GM12873 (cell line): ENCODE data around the gene COL11A2.

Experiments
- CTCF ChIP-seq: IDR thresholded peaks from 2 replicates; pipeline ENCODE4 v1.5.1; 2012; ENCODE audit warnings: low read depth, mild to moderate bottlenecking, moderate library complexity, low read length, control low read depth; ENCODE audit not compliant: insufficient read depth; ENCODE audit errors: missing control alignments

The COL11A2 gene

GRCh38 chr6:33171016-33171879, 21.0 kb downstream of the COL11A2 start:
- TF ChIP-seq CTCF = no peak

DNA sequence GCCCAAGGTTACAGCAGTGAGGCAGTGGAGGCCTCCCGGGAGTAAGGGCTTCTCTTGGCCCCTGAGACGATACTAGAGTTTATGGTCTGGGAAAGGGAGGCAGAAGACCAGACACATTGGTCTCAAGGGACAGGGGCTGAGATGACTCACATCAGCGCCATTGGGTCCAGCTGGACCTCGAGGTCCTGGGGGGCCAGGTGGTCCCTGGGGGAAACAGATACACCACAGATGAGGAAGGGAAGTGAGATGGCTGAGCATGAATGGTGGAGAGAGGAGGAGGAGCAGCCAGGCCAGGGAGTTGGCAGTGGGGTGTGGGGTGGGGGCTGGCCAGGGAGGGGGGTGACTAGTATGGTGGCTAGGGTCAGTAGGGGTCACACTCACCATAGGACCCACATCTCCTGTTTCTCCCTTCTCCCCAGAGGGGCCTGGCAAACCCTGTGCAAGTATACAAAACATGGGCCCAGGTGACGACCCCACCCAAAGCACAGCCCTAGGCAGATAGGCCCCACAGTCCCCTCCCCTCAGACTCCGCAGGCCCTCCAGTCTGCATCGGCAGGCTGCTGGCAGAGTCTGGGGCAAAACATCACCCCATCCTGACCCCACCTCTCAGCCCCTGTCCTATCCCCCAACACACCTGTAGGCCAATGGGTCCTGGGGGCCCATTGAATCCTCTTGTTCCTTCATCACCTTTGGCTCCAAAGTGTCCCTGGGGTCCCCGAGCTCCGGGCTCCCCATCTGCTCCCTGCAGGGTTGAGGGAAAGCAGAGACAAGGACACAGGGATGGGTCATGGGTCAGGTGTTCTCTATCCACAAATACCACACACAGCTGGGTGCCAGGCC, 21.9 kb downstream of the COL11A2 start:
- no peak for TF ChIP-seq CTCF

GRCh38 chr6:33169291-33170175, 22.7 kb downstream of the COL11A2 start:
- no peak for TF ChIP-seq CTCF

- no peak for TF ChIP-seq CTCF
Measured at GRCh38 chr6:33168639-33169038, 23.6 kb downstream of the COL11A2 start.

DNA sequence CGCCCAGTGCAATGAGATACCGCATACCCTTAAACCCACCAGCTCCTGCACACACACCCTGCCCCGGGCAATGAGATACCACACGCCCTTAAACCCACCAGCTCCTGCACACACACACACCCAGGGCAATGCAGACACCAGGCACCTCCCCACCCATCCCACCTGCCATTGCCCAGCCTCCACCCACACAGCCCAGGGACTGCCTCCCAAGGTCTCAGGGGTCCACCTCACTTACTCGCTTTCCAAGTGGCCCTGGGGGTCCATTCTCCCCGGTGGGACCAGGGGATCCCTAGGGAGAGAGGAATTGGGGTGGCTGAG, 24.0 kb downstream of the COL11A2 start:
- no peak for TF ChIP-seq CTCF

DNA sequence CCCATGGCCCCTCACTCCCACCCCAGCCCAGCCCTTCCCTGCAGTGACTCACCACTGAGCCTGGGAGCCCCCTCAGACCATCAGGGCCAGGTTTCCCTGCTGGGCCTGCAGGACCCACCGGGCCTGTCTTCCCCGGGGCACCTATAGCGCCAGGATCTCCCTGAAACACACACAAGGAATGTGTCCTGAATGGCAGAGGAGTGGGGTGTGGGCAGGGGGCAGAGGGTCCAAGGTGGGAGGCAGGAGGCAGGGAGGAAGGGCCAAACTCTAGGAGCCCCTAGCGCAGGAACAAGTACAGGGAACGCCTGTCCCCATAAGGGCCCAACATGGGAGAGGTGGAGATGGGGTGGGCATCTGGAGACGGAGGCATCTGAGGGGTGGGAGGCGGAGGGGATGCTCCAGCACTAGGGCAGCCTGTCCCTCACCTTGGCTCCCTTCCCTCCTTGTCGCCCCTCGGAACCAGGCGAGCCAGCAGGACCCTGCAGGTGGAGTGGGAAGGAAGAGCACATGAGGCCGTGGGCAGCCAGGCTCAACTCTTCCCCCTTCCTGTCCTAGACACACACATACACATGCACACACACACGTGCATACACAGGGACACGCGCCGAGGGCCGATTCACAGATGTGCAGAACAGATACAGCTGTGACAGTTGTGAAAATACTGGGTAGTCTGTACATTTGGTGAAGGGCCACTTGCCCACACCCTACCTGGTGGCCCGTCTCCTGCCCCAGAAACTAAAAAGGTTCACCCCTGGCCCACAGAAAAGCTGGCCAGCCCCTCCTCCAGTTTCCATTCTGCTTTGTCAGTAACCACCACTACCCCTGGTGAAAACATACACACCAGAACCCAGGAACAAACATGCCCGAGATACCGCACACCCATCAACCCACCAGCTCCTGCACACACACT, 24.6 kb downstream of the COL11A2 start:
- TF ChIP-seq CTCF = no peak
